Parathyroid adenoma (tissue), 2 donors: ENCODE data around the gene FLNB.
"Not testable (repeated sequence)": the region's sequence is repeated elsewhere in the genome, so short reads cannot be mapped to it uniquely, and the experiment has no call there.

Source experiments
- H2AFZ ChIP-seq: fragments of 300-600 bp; sonication (generic); one replicate; pipeline ENCODE4 v1.7.0; 2017; ENCODE audit warnings: antibody characterized with exemption, mild to moderate bottlenecking
- H3K27ac ChIP-seq: fragments of 300-600 bp; sonication (generic); one replicate; pipeline ENCODE4 v1.7.0; 2017
- H3K27me3 ChIP-seq: fragments of 300-600 bp; sonication (generic); one replicate; pipeline ENCODE4 v1.7.0; 2017; ENCODE audit warnings: low read length; ENCODE audit not compliant: control insufficient read depth, insufficient read depth
- H3K36me3 ChIP-seq: fragments of 300-600 bp; sonication (generic); one replicate; pipeline ENCODE4 v1.7.0; 2017; ENCODE audit warnings: low read length; ENCODE audit not compliant: control insufficient read depth, insufficient read depth
- H3K4me1 ChIP-seq: fragments of 300-600 bp; sonication (generic); one replicate; pipeline ENCODE4 v1.7.0; 2017; ENCODE audit warnings: control low read depth
- H3K4me2 ChIP-seq: fragments of 300-600 bp; sonication (generic); one replicate; pipeline ENCODE4 v1.7.0; 2017; ENCODE audit warnings: low read length
- H3K4me3 ChIP-seq: fragments of 300-600 bp; sonication (generic); one replicate; pipeline ENCODE4 v1.7.0; 2017; ENCODE audit warnings: low read depth, low read length
- H3K79me2 ChIP-seq: fragments of 300-600 bp; sonication (generic); one replicate; pipeline ENCODE4 v1.7.0; 2017; ENCODE audit warnings: control low read depth
- H3K9ac ChIP-seq: fragments of 300-600 bp; sonication (generic); one replicate; pipeline ENCODE4 v1.7.0; 2017; ENCODE audit warnings: mild to moderate bottlenecking
- H3K9me3 ChIP-seq: fragments of 300-600 bp; sonication (generic); one replicate; pipeline ENCODE4 v1.7.0; 2017; ENCODE audit warnings: low read length; ENCODE audit not compliant: control insufficient read depth
- CTCF ChIP-seq: fragments of 300-600 bp; sonication (generic); IDR thresholded peaks from one replicate; pipeline ENCODE4 v1.7.0; 2017; ENCODE audit warnings: antibody characterized with exemption, mild to moderate bottlenecking
- donor health status: primary hyperparathyroidism.

Gene FLNB

DNA sequence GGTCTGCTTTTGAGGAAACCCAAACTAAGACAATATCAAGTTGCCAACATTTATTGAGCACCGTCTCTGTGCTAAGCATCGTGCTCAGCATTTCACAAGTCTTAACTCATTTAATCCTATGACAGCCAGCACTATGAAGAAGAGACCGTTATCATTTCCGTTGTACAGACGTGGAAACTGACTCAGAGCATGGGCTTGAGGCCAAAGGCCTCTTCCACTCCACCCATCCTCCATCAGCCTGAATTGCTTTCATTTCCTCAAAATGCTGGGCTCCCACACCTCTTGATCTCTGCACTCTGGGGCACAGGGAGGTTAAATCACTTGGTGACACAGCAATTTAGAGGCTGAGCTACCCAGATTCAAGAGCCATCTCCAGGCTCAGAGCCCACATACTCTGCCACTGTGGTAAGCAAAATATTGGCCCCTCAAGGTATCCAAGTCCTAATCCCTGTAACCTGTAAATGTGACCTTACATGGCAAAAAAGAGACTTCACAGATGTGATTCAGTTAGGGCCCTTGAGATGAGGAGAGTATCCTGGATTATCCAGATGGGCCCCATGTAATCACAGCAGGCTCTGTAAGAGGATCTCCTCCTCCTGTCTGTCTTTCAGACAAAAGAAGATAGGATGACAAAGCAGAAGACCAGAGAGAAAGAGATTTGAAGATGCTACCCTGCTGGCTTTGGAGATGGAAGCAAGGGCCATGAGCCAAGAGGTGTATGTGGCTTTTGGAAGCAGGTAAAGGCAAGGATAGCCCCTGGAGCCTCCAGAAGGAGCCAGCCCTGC, 24.3 kb upstream of the FLNB start:
- Histone ChIP-seq H3K4me1 (peaks cover 3% of the 10 kb centered on the region), H3K79me2 (no peaks in the 10 kb centered on the region), H3K27me3 (no peaks in the 10 kb centered on the region), H3K36me3 (no peaks in the 10 kb centered on the region), H3K4me2 (no peak overlapping the region), H2AFZ (peak overlapping the region; percentile 40), H3K4me3 (no peak overlapping the region), H3K9me3 (no peaks in the 10 kb centered on the region), H3K27ac (peak overlapping the region; percentile 24), H3K9ac (no peak overlapping the region)
- no peak for TF ChIP-seq CTCF

- Histone ChIP-seq H3K36me3 (no peaks in the 10 kb centered on the region), H3K9ac (no peak overlapping the region)
Measured at GRCh38 chr3:57985176-57985983, 22.8 kb upstream of the FLNB start.

DNA sequence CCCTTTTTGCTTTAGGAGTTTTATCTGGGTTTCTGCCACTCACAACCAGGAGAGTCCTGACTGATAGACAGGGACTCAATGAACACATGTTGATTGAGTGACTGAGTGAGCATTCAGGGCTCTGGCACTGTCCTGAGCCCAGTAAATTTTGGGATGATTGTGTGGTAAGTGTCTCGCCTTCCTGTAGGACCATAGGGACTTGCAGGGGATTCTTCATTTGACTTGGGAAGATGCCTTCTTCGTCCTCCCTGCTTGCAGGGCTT, 22.3 kb upstream of the FLNB start:
- H2AFZ ChIP-seq: no peak overlapping the region
- H3K4me3 ChIP-seq: no peak overlapping the region
- no peaks in the 10 kb centered on the region for H3K9me3 ChIP-seq
- H3K27me3 ChIP-seq: no peaks in the 10 kb centered on the region
- no peak overlapping the region for H3K9ac ChIP-seq
- TF ChIP-seq CTCF: no peak
- H3K79me2 ChIP-seq: no peaks in the 10 kb centered on the region
- no peak overlapping the region for H3K4me2 ChIP-seq
- H3K4me1 ChIP-seq: peaks cover 3% of the 10 kb centered on the region
- no peaks in the 10 kb centered on the region for H3K36me3 ChIP-seq
- no peak overlapping the region for H3K27ac ChIP-seq

More at GRCh38 chr3:57985176-57985983, 22.8 kb upstream of the FLNB start:
- no peak overlapping the region for H2AFZ ChIP-seq
- no peak overlapping the region for H3K4me2 ChIP-seq
- H3K27ac ChIP-seq: no peak overlapping the region
- no peaks in the 10 kb centered on the region for H3K27me3 ChIP-seq
- no peaks in the 10 kb centered on the region for H3K9me3 ChIP-seq
- H3K4me3 ChIP-seq: no peak overlapping the region
- peaks cover 3% of the 10 kb centered on the region for H3K4me1 ChIP-seq
- H3K79me2 ChIP-seq: no peaks in the 10 kb centered on the region
- TF ChIP-seq CTCF: no peak

DNA sequence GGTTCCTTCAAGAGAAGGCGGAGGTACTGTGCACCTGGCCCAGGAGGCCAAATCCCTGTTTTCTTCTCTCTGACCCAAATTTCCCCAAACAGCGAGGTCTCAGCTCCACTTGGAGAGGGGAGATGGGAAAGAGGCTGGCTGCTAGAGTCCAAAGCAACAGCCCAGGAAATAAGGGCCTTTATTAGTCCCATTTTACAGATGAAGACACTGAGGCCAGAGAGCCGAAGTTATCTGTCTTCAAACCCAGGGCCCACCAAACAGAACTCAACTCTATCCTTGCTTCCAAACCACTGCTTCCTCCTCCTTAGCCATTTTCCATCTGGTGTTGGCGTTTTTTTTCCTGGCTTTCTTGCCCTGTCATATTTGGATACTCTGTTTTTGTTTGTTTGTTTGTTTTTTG, 22.0 kb upstream of the FLNB start:
- H3K79me2 ChIP-seq: no peaks in the 10 kb centered on the region
- H3K27me3 ChIP-seq: no peaks in the 10 kb centered on the region
- no peak overlapping the region for H2AFZ ChIP-seq
- H3K4me2 ChIP-seq: no peak overlapping the region
- H3K36me3 ChIP-seq: no peaks in the 10 kb centered on the region
- H3K4me3 ChIP-seq: no peak overlapping the region
- no peaks in the 10 kb centered on the region for H3K9me3 ChIP-seq
- H3K9ac ChIP-seq: no peak overlapping the region
- peaks cover 3% of the 10 kb centered on the region for H3K4me1 ChIP-seq
- no peak overlapping the region for H3K27ac ChIP-seq
- no peak for TF ChIP-seq CTCF

DNA sequence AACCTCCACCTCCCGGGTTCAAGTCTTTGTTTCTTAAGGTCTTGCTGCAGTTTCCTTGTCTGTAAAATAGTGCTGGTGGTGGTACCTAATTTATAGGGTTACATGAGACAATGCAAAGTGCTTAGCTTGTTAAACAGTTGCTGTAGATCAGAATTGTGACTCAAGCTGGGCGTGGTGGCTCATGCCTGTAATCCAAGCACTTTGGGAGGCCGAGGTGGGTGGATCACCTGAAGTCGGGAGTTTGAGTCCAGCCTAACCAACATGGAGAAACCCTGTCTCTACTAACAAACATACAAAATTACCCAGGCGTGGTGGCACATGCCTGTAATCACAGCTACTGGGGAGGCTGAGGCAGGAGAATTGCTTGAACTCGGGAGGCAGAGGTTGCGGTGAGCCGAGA, 19.0 kb upstream of the FLNB start:
- H3K4me1 ChIP-seq, H3K9ac ChIP-seq, H3K9me3 ChIP-seq: not testable (repeated sequence)

More for the DNA sequence above, 19.0 kb upstream of the FLNB start:
- H3K4me2 ChIP-seq, H3K27ac ChIP-seq, H2AFZ ChIP-seq, H3K27me3 ChIP-seq, H3K36me3 ChIP-seq, H3K4me3 ChIP-seq, H3K79me2 ChIP-seq: not testable (repeated sequence)
